ENCODE measurements around the gene ERCC6L2.

Gene ERCC6L2

GRCh38 chr9:95854386-95855020 is 21.0 kb upstream of the ERCC6L2 start:
- Histone ChIP-seq H3F3A (ENCODE audit: insufficient read depth, low read length) (no peaks in the 10 kb centered on the region), H3K4me3 (ENCODE audit: low read depth, low read length, poor library complexity, severe bottlenecking) (no peak overlapping the region)

GRCh38 chr9:95855961-95856360 is 19.5 kb upstream of the ERCC6L2 start:
- Histone ChIP-seq H3K27me3 (ENCODE audit: insufficient read depth, low read length) (no peaks in the 10 kb centered on the region), H4K20me1 (ENCODE audit: insufficient read depth, low read length) (no peaks in the 10 kb centered on the region), H3K9me3 (ENCODE audit: low read length) (no peaks in the 10 kb centered on the region), H3K36me3 (ENCODE audit: insufficient read depth, low read length) (no peaks in the 10 kb centered on the region), H3K9ac (ENCODE audit: low read length) (no peak overlapping the region), H3K4me2 (ENCODE audit: low read length) (no peak overlapping the region), H3K4me3 (ENCODE audit: low read depth, low read length, poor library complexity, severe bottlenecking) (no peak overlapping the region), H3F3A (ENCODE audit: insufficient read depth, low read length) (no peaks in the 10 kb centered on the region), H3K9me2 (ENCODE audit: low read depth, low read length) (no peaks in the 10 kb centered on the region), H3K27ac (ENCODE audit: low read depth, low read length, poor library complexity, severe bottlenecking) (no peak overlapping the region), H3K79me2 (ENCODE audit: insufficient read depth, low read length) (no peaks in the 10 kb centered on the region), H3K4me1 (ENCODE audit: insufficient read depth, low read length, severe bottlenecking) (peaks cover 7% of the 10 kb centered on the region), H2AFZ (ENCODE audit: low read length) (no peak overlapping the region)
- TF ChIP-seq EZH2 (IDR thresholded peaks at IDR 0.05; ENCODE audit: borderline replicate concordance, low read length) (no peak), CTCF (IDR thresholded peaks at IDR 0.05; ENCODE audit: low read length) (no peak)

More at GRCh38 chr9:95854386-95855020, 21.0 kb upstream of the ERCC6L2 start:
- no peak overlapping the region for H3K4me2 ChIP-seq (ENCODE audit: low read length)
- H3K4me1 ChIP-seq (ENCODE audit: insufficient read depth, low read length, severe bottlenecking) = peaks cover 7% of the 10 kb centered on the region
- no peaks in the 10 kb centered on the region for H3K36me3 ChIP-seq (ENCODE audit: insufficient read depth, low read length)
- no peaks in the 10 kb centered on the region for H3K27me3 ChIP-seq (ENCODE audit: insufficient read depth, low read length)
- TF ChIP-seq CTCF (IDR thresholded peaks at IDR 0.05; ENCODE audit: low read length) (no peak), EZH2 (IDR thresholded peaks at IDR 0.05; ENCODE audit: borderline replicate concordance, low read length) (no peak)
- no peak overlapping the region for H2AFZ ChIP-seq (ENCODE audit: low read length)
- no peaks in the 10 kb centered on the region for H3K9me2 ChIP-seq (ENCODE audit: low read depth, low read length)
- H3K27ac ChIP-seq (ENCODE audit: low read depth, low read length, poor library complexity, severe bottlenecking) = no peak overlapping the region
- H4K20me1 ChIP-seq (ENCODE audit: insufficient read depth, low read length) = no peaks in the 10 kb centered on the region
- H3K9me3 ChIP-seq (ENCODE audit: low read length) = no peaks in the 10 kb centered on the region
- H3K79me2 ChIP-seq (ENCODE audit: insufficient read depth, low read length) = no peaks in the 10 kb centered on the region
- no peak overlapping the region for H3K9ac ChIP-seq (ENCODE audit: low read length)

- Histone ChIP-seq H3K9ac (ENCODE audit: low read length) (no peak overlapping the region), H2AFZ (ENCODE audit: low read length) (no peak overlapping the region), H3K27me3 (ENCODE audit: insufficient read depth, low read length) (no peaks in the 10 kb centered on the region), H3K79me2 (ENCODE audit: insufficient read depth, low read length) (no peaks in the 10 kb centered on the region), H3K27ac (ENCODE audit: low read depth, low read length, poor library complexity, severe bottlenecking) (no peak overlapping the region), H3K36me3 (ENCODE audit: insufficient read depth, low read length) (no peaks in the 10 kb centered on the region), H3K9me3 (ENCODE audit: low read length) (0 out of 2 replicates have a peak, but pooled peaks cover 3% of the 10 kb centered on the region), H3K4me2 (ENCODE audit: low read length) (no peak overlapping the region), H3K4me1 (ENCODE audit: insufficient read depth, low read length, severe bottlenecking) (peaks cover 7% of the 10 kb centered on the region), H3K9me2 (ENCODE audit: low read depth, low read length) (no peaks in the 10 kb centered on the region), H3F3A (ENCODE audit: insufficient read depth, low read length) (no peaks in the 10 kb centered on the region), H3K4me3 (ENCODE audit: low read depth, low read length, poor library complexity, severe bottlenecking) (no peak overlapping the region), H4K20me1 (ENCODE audit: insufficient read depth, low read length) (no peaks in the 10 kb centered on the region)
- TF ChIP-seq CTCF (IDR thresholded peaks at IDR 0.05; ENCODE audit: low read length) = no peak
- no peak for TF ChIP-seq EZH2 (IDR thresholded peaks at IDR 0.05; ENCODE audit: borderline replicate concordance, low read length)
Measured at GRCh38 chr9:95857124-95857523, 18.4 kb upstream of the ERCC6L2 start.

Data from OCI-LY1 (cell line).